KOPT-K1 (cell line): Measurements from ENCODE around the gene GNL1.
"Not testable (repeated sequence)": the region's sequence is repeated elsewhere in the genome, so short reads cannot be mapped to it uniquely, and the experiment has no call there.

Source experiments
- H3K27ac ChIP-seq: fragments of 200-600 bp; sonication (generic); 2 replicates; pipeline ENCODE4 v1.5.1; 2016; ENCODE audit warnings: antibody characterized with exemption, mild to moderate bottlenecking, low read depth, low read length; ENCODE audit not compliant: poor library complexity, severe bottlenecking
- H3K36me3 ChIP-seq: fragments of 200-600 bp; sonication (generic); 2 replicates; pipeline ENCODE4 v1.5.1; 2017; ENCODE audit warnings: antibody characterized with exemption, mild to moderate bottlenecking, low read length, moderate library complexity; ENCODE audit not compliant: insufficient read depth
- H3K9me3 ChIP-seq: fragments of 200-600 bp; sonication (generic); 2 replicates; pipeline ENCODE4 v1.5.1; 2017; ENCODE audit warnings: antibody characterized with exemption, low read length, mild to moderate bottlenecking; ENCODE audit not compliant: insufficient read depth, poor library complexity, severe bottlenecking

GNL1 gene

DNA sequence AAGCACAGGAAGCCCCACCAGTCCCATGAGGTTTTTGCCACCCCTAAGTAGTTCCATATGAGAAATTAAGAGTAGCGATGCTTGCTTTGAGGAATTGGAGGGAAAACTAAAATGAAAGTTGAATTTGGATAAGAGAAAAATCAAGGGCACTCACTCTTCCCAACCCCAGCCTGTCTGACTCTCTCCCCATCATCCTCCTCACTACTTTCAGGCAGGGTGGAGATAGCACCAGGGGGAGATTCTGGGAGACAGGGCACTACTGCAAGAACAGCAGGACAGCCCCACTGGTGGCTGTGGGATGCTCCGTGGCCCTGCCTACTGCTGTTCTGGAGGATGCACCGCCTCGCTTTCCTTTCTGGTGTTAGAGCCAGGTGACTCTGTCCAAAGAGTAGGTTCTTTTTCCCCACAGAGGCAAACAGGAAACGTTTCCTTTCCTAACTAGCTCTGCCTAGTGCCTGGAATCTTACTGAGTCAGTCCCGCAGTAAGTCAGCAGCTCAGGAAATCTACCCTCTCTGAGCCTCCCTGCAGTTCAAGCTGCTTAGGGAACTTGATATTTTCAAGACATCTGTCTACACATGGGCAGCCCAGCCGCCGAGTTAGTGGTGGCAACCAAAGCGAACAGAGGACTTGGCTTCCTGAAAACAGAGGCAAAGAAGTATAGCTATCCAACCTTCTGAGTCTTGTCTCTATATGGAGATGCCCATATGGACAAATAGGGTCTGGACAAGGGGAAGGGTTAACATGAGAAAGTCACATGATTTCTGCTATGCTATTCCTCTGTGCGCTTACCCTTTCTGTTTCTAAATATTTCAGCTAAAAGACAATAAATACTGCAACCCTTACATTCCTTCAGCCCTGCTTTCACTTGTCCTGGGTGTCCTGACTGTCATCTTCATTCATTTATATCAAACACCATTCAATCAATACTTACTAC is 55.6 kb downstream of the GNL1 start:
- no peak overlapping the region for H3K27ac ChIP-seq
- H3K9me3 ChIP-seq: no peaks in the 10 kb centered on the region
- no peaks in the 10 kb centered on the region for H3K36me3 ChIP-seq

DNA sequence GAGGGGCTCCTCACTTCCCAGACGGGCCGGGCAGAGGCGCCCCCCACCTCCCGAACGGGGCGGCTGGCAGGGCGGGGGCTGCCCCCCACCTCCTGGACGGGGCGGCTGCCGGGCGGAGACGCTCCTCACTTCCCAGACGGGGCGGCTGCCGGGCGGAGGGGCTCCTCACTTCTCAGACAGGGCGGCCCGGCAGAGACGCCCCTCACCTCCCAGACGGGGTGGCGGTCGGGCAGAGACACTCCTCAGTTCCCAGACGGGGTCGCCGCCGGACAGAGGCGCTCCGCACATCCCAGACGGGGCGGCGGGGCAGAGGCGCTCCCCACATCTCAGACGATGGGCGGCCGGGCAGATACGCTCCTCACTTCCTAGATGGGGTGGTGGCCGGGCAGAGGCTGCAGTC is 57.6 kb downstream of the GNL1 start:
- H3K36me3 ChIP-seq, H3K27ac ChIP-seq, H3K9me3 ChIP-seq: not testable (repeated sequence)

- no peak overlapping the region for H3K27ac ChIP-seq
- no peaks in the 10 kb centered on the region for H3K9me3 ChIP-seq
- peaks cover 18% of the 10 kb centered on the region for H3K36me3 ChIP-seq
These were observed 58.6 kb downstream of the GNL1 start for GRCh38 chr6:30497714-30498113.

GRCh38 chr6:30497261-30497599 is 59.1 kb downstream of the GNL1 start:
- not testable (repeated sequence) for H3K27ac ChIP-seq, H3K9me3 ChIP-seq
- peaks cover 23% of the 10 kb centered on the region for H3K36me3 ChIP-seq

GRCh38 chr6:30495993-30496392 is 60.3 kb downstream of the GNL1 start:
- H3K9me3 ChIP-seq: no peaks in the 10 kb centered on the region
- no peak overlapping the region for H3K27ac ChIP-seq
- H3K36me3 ChIP-seq: peaks cover 35% of the 10 kb centered on the region

DNA sequence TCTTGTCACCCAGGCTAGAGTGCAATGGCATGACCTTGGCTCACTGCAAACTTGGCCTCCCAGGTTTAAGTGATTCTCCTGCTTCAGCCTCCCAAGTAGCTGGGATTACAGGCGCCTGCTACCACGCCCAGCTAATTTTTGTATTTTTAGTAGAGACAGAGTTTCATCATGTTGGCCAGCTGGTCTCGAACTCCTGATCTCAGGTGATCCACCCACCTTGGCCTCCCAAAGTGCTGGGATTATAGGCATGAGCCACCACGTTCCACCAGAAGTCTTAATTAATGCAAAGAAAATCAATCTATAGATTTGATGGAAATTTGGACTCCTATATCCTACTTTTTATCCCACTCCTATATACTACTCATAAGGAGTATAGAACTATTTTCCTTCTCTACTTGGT is 61.2 kb downstream of the GNL1 start:
- H3K27ac ChIP-seq, H3K9me3 ChIP-seq: not testable (repeated sequence)
- peaks cover 44% of the 10 kb centered on the region for H3K36me3 ChIP-seq

- H3K9me3 ChIP-seq: no peaks in the 10 kb centered on the region
- no peak overlapping the region for H3K27ac ChIP-seq
- peaks cover 44% of the 10 kb centered on the region for H3K36me3 ChIP-seq
These were observed 61.9 kb downstream of the GNL1 start for GRCh38 chr6:30494291-30494861.

GRCh38 chr6:30493643-30494250 is 62.5 kb downstream of the GNL1 start:
- Histone ChIP-seq H3K27ac (no peak overlapping the region), H3K9me3 (no peaks in the 10 kb centered on the region)

DNA sequence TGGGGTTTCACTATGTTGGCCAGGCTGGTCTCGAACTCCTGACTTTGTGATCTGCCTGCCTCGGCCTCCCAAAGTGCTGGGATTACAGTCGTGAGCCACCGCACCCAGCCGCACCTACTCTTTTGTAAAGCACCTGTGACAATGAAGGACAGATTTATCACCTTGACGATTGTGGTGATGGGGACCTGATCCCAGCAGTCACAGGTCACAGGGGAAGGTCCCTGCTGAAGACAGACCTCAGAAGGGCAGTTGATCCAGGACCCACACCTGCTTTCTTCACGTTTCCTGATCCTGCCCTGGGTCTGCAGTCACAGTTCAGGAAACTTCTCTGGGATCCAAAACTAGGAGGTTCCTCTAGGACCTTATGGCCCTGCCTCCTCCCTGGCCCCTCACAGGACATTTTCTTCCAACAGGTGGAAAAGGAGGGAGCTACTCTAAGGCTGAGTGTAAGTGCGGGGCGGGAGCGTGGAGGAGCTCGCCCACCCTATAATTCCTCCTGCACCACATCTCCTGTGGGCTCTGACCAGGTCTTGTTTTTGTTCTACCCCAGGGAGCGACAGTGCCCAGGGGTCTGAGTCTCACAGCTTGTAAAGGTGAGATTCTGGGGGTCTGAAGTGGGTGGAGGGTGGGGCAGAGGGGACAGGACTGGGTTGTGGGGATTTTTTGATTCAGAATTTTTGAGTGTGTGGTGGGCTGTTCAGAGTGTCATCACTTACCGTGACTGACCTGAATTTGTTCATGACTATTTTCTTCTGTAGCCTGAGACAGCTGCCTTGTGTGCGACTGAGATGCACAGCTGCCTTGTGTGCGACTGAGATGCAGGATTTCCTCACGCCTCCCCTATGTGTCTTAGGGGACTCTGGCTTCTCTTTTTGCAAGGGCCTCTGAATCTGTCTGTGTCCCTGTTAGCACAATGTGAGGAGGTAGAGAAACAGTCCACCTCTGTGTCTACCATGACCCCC is 64.0 kb downstream of the GNL1 start:
- Histone ChIP-seq H3K27ac (no peak overlapping the region), H3K36me3 (peaks cover 44% of the 10 kb centered on the region), H3K9me3 (no peaks in the 10 kb centered on the region)

More at GRCh38 chr6:30493643-30494250, 62.5 kb downstream of the GNL1 start:
- H3K36me3 ChIP-seq: peaks cover 44% of the 10 kb centered on the region
